Activated CD8-positive, alpha-beta memory T cell treated with anti-CD3 and anti-CD28 coated beads, Interleukin-2, amount 10 ng/mL, durations not matched to agents 7 days and 5 days (primary cell): Measurements from ENCODE around the gene TNPO3. TPM values are rescaled to one million over a fixed set of nuclear protein-coding genes. Genes with fewer than 3 reads are reported as not detected.
A peak's percentile ranks its signal among the peaks of the same experiment; 100 is the strongest.

Experiments used
- ATAC-seq: fragments of 150-1000 bp; cut with Tn5 transposase; one replicate; pipeline ENCODE4 v1.10.0; 2021; ENCODE audit warnings: moderate library complexity
- CTCF ChIA-PET: fragments of 350-600 bp; sonication (Branson Sonifier 250); formaldehyde crosslinking; loops from one replicate; lab custom pipeline; 2021; ENCODE audit warnings: antibody characterized with exemption; lab: Charles Lee
- DNase-seq: peaks from one replicate; pipeline ENCODE4 v3.0.0-alpha.2; 2020
- H3K27ac Mint-ChIP-seq: one replicate; pipeline ENCODE4 v1.8.0; 2021; ENCODE audit warnings: mild to moderate bottlenecking, mixed read lengths
- H3K27me3 Mint-ChIP-seq: one replicate; pipeline ENCODE4 v1.8.0; 2021; ENCODE audit warnings: mixed read lengths
- H3K36me3 Mint-ChIP-seq: one replicate; pipeline ENCODE4 v1.8.0; 2021; ENCODE audit warnings: mild to moderate bottlenecking, mixed read lengths
- H3K4me1 Mint-ChIP-seq: one replicate; pipeline ENCODE4 v1.8.0; 2021; ENCODE audit warnings: mixed read lengths
- H3K4me3 Mint-ChIP-seq: one replicate; pipeline ENCODE4 v1.8.0; 2021; ENCODE audit warnings: mild to moderate bottlenecking, moderate library complexity, mixed read lengths
- H3K9me3 Mint-ChIP-seq: one replicate; pipeline ENCODE4 v1.8.0; 2022; ENCODE audit warnings: low read depth, mixed read lengths
- total RNA-seq, 2 experiments: library from RNA; stranded (reverse); gene quantifications; one replicate each; pipeline ENCODE4 v1.2.3, GENCODE V29; 2021

The TNPO3 gene
- total RNA-seq, 2 experiments from 2014 or later = 51.9 to 55.8 TPM

- H3K4me1 Mint-ChIP-seq = peaks cover 17% of the 10 kb centered on the region
- H3K27ac Mint-ChIP-seq = peak overlapping the region; percentile 9
- CTCF ChIA-PET = interaction anchor here (1.4 kb wide), 1 partner anchor 79 kb away, joined by 4 read pairs; no protein-coding TSS in a partner anchor
- no peaks in the 10 kb centered on the region for H3K27me3 Mint-ChIP-seq
- no peaks in the 10 kb centered on the region for H3K9me3 Mint-ChIP-seq
- no peak overlapping the region for H3K4me3 Mint-ChIP-seq
- ATAC-seq = no peak
- H3K36me3 Mint-ChIP-seq = peaks cover 63% of the 10 kb centered on the region
- no peak for DNase-seq
Observed at GRCh38 chr7:128962899-128963298, 92.0 kb downstream of the TNPO3 start.

- H3K4me1 Mint-ChIP-seq = peaks cover 17% of the 10 kb centered on the region
- no peaks in the 10 kb centered on the region for H3K9me3 Mint-ChIP-seq
- no peak overlapping the region for H3K27ac Mint-ChIP-seq
- CTCF ChIA-PET = no interaction called here
- no peak for ATAC-seq
- DNase-seq = no peak
- no peak overlapping the region for H3K4me3 Mint-ChIP-seq
- peaks cover 65% of the 10 kb centered on the region for H3K36me3 Mint-ChIP-seq
- H3K27me3 Mint-ChIP-seq = no peaks in the 10 kb centered on the region
Observed at GRCh38 chr7:128961030-128961659, 93.8 kb downstream of the TNPO3 start.

GRCh38 chr7:128959296-128959695 lies 95.6 kb downstream of the TNPO3 start:
- ATAC-seq = no peak
- Mint-ChIP-seq H3K9me3 (no peaks in the 10 kb centered on the region), H3K36me3 (peaks cover 59% of the 10 kb centered on the region), H3K27ac (no peak overlapping the region), H3K4me3 (no peak overlapping the region), H3K27me3 (no peaks in the 10 kb centered on the region), H3K4me1 (peaks cover 16% of the 10 kb centered on the region)
- no peak for DNase-seq
- CTCF ChIA-PET = no interaction called here

- ATAC-seq (no peak), DNase-seq (no peak)
- H3K4me1 Mint-ChIP-seq = peaks cover 1% of the 10 kb centered on the region
- H3K27me3 Mint-ChIP-seq = no peaks in the 10 kb centered on the region
- no peaks in the 10 kb centered on the region for H3K9me3 Mint-ChIP-seq
- no peak overlapping the region for H3K4me3 Mint-ChIP-seq
- peaks cover 54% of the 10 kb centered on the region for H3K36me3 Mint-ChIP-seq
- H3K27ac Mint-ChIP-seq = no peak overlapping the region
- CTCF ChIA-PET = interaction anchor here (0.5 to 1.3 kb wide), 4 partner anchors 9 to 136 kb away, joined by 3 to 4 read pairs (median 3); no protein-coding TSS in a partner anchor
Observed at GRCh38 chr7:128955981-128956380, 98.9 kb downstream of the TNPO3 start.

GRCh38 chr7:128954830-128955802 lies 99.8 kb downstream of the TNPO3 start:
- Mint-ChIP-seq H3K9me3 (no peaks in the 10 kb centered on the region), H3K36me3 (peaks cover 55% of the 10 kb centered on the region), H3K27me3 (no peaks in the 10 kb centered on the region), H3K4me3 (no peak overlapping the region), H3K27ac (no peak overlapping the region), H3K4me1 (peaks cover 1% of the 10 kb centered on the region)
- DNase-seq (no peak), ATAC-seq (no peak)
- CTCF ChIA-PET = no interaction called here

DNA sequence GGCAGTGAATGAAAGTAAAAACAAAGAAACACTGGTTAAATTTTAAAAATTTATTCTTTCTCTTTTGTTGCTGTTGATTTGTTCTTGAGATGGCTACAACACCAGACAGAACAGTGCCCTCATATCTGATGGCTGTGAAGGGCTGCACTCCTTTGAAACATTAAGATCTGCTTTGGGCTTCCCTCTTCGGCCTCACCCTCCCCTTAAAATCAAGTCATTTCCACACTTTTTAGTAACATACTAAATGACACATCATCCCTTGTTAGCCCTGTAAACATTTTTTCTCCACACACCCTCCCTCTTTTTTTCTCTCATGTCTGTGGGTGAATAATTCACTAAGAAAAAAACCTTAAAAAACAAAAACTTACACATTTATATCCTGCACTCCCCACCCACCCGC lies 100.8 kb downstream of the TNPO3 start:
- H3K9me3 Mint-ChIP-seq = no peaks in the 10 kb centered on the region
- no peak overlapping the region for H3K27ac Mint-ChIP-seq
- ATAC-seq = no peak
- H3K36me3 Mint-ChIP-seq = peaks cover 48% of the 10 kb centered on the region
- H3K4me3 Mint-ChIP-seq = no peak overlapping the region
- peaks cover 1% of the 10 kb centered on the region for H3K4me1 Mint-ChIP-seq
- CTCF ChIA-PET = no interaction called here
- DNase-seq = no peak
- H3K27me3 Mint-ChIP-seq = no peaks in the 10 kb centered on the region

DNA sequence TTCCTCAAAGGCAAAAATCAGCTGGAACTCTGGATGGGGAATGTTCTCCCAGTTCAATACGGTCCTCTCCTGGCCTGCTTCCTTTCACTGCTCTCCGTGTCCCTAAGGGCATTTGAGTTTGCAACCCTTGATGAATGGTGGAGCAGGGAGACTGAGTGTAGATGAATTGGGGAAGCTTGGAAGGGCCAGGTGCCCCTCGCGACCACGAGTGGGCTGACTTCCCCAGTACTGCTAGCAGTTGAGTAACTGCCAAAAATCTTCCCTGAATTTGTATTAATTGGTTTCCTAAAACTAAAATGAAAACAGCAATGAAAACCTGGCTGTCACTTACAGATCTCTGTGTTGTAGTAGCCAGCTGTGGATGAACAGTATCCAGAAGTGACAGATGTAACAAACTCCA lies 103.6 kb downstream of the TNPO3 start:
- peaks cover 28% of the 10 kb centered on the region for H3K36me3 Mint-ChIP-seq

GRCh38 chr7:128948976-128949760 lies 105.7 kb downstream of the TNPO3 start:
- H3K27ac Mint-ChIP-seq = no peak overlapping the region
- CTCF ChIA-PET = interaction anchor here (1.0 to 2.5 kb wide), 4 partner anchors 8 to 142 kb away, joined by 3 to 6 read pairs (median 4); no protein-coding TSS in a partner anchor
- H3K27me3 Mint-ChIP-seq = no peaks in the 10 kb centered on the region
- H3K9me3 Mint-ChIP-seq = no peaks in the 10 kb centered on the region
- ATAC-seq (no peak), DNase-seq (no peak)
- H3K4me1 Mint-ChIP-seq = peaks cover 1% of the 10 kb centered on the region
- peaks cover 18% of the 10 kb centered on the region for H3K36me3 Mint-ChIP-seq
- no peak overlapping the region for H3K4me3 Mint-ChIP-seq

More for the DNA sequence above, 103.6 kb downstream of the TNPO3 start:
- DNase-seq (no peak), ATAC-seq (no peak)
- Mint-ChIP-seq H3K9me3 (no peaks in the 10 kb centered on the region), H3K4me3 (no peak overlapping the region), H3K27me3 (no peaks in the 10 kb centered on the region), H3K27ac (no peak overlapping the region), H3K4me1 (peaks cover 1% of the 10 kb centered on the region)
- CTCF ChIA-PET = interaction anchor here (0.6 to 1.6 kb wide), 2 partner anchors 140 to 333 kb away, joined by 4 to 5 read pairs; no protein-coding TSS in a partner anchor

DNA sequence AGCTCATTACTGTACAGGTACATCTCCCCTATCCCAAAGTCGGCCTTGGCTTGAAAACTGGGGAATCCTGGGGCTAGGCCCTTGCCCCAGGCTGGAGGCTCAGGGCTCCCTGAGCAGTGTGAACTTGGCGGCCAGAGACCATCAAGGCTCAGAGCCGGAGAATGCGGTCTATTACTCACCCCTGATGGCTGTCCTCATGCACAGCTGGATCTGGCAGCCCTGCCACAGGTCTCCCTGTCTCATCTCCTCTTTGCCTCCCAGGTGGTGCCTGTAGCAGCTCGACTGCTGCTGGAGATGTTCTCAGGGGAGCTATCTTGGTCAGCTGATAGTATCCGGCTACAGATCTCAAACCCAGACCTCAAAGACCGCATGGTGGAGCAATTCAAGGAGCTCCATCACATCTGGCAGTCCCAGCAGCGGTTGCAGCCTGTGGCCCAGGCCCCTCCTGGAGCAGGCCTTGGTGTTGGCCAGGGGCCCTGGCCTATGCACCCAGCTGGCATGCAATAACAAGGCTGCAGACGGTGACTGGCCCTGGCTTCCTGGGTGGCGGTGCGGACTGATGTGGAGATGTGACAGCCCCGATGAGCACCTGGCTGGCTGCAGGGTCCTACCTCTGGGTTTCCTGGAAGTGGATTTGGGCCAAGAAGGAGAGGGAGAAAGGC lies 106.5 kb downstream of the TNPO3 start:
- Mint-ChIP-seq H3K4me3 (no peak overlapping the region), H3K27me3 (no peaks in the 10 kb centered on the region), H3K9me3 (no peaks in the 10 kb centered on the region), H3K4me1 (peaks cover 1% of the 10 kb centered on the region), H3K27ac (no peak overlapping the region), H3K36me3 (peaks cover 12% of the 10 kb centered on the region)
- DNase-seq (no peak), ATAC-seq (no peak)
- CTCF ChIA-PET = interaction anchor here (0.7 to 2.5 kb wide), 6 partner anchors 10 to 143 kb away, joined by 3 to 6 read pairs (median 4); partner anchors contain the start of gene IRF5

DNA sequence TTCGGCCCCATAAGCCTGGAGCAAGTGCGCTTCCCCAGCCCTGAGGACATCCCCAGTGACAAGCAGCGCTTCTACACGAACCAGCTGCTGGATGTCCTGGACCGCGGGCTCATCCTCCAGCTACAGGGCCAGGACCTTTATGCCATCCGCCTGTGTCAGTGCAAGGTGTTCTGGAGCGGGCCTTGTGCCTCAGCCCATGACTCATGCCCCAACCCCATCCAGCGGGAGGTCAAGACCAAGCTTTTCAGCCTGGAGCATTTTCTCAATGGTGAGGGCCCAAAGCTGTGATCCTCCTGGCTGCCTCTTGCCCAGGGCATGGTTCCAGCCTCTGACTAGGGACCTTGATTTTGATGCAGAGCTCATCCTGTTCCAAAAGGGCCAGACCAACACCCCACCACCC lies 107.1 kb downstream of the TNPO3 start:
- CTCF ChIA-PET = interaction anchor here (0.7 to 2.5 kb wide), 8 partner anchors 10 to 144 kb away, joined by 3 to 6 read pairs (median 4); partner anchors contain the start of gene IRF5
- no peak overlapping the region for H3K4me3 Mint-ChIP-seq
- H3K9me3 Mint-ChIP-seq = no peaks in the 10 kb centered on the region
- DNase-seq = no peak
- H3K27ac Mint-ChIP-seq = no peak overlapping the region
- H3K36me3 Mint-ChIP-seq = peaks cover 9% of the 10 kb centered on the region
- H3K4me1 Mint-ChIP-seq = peaks cover 1% of the 10 kb centered on the region
- no peak for ATAC-seq
- no peaks in the 10 kb centered on the region for H3K27me3 Mint-ChIP-seq

DNA sequence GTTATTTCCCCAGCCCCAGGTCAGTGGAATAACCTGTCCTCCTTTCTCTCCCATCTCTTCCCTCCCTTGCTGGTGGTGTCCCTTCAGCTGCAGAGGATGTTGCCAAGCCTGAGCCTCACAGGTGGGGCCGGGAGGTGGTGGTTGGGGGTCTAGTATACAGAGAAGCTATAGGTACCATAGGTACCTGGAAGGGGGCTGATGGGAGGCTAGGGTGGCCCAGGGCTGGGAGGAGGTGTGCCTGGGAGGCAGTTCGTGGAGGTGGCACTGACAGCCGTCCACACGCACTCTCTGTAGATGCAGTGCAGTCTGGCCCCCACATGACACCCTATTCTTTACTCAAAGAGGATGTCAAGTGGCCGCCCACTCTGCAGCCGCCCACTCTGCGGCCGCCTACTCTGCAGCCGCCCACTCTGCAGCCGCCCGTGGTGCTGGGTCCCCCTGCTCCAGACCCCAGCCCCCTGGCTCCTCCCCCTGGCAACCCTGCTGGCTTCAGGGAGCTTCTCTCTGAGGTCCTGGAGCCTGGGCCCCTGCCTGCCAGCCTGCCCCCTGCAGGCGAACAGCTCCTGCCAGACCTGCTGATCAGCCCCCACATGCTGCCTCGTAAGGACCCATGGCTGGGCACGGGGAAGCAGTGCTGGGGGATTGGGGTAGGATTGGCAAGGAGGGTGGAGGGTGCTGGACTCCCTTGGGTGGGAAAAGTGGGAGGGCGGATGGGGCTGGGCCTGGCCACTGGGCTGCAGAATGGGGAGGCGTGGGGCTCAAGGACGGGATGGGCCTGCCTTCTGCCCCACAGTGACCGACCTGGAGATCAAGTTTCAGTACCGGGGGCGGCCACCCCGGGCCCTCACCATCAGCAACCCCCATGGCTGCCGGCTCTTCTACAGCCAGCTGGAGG lies 107.7 kb downstream of the TNPO3 start:
- no peak overlapping the region for H3K27ac Mint-ChIP-seq
- no peak for DNase-seq
- H3K27me3 Mint-ChIP-seq = no peaks in the 10 kb centered on the region
- no peaks in the 10 kb centered on the region for H3K4me1 Mint-ChIP-seq
- H3K4me3 Mint-ChIP-seq = no peak overlapping the region
- peaks cover 5% of the 10 kb centered on the region for H3K36me3 Mint-ChIP-seq
- no peaks in the 10 kb centered on the region for H3K9me3 Mint-ChIP-seq
- no peak for ATAC-seq
- CTCF ChIA-PET = interaction anchor here (0.6 to 2.5 kb wide), 11 partner anchors 9 to 144 kb away, joined by 3 to 6 read pairs (median 3); partner anchors contain the start of gene IRF5
